SK-N-MC (cell line): ENCODE data around the gene FOXL2.

Experiments
- DNase-seq: peaks from one replicate; pipeline ENCODE4 v3.0.0-alpha.2; 2011; ENCODE audit warnings: low read depth, low spot score
- H3K27ac ChIP-seq: fragments of 200-600 bp; sonication (generic); 2 replicates; pipeline ENCODE4 v1.5.1; 2016; ENCODE audit warnings: mixed run types
- H3K36me3 ChIP-seq: fragments of 200-600 bp; sonication (generic); 2 replicates; pipeline ENCODE4 v1.6.1; 2017; ENCODE audit warnings: antibody characterized with exemption, low read length, mixed read lengths; ENCODE audit not compliant: insufficient read depth
- H3K4me3 ChIP-seq: fragments of 200-600 bp; sonication (generic); 2 replicates; pipeline ENCODE4 v1.5.1; 2016
- H3K9ac ChIP-seq: fragments of 200-600 bp; sonication (generic); 2 replicates; pipeline ENCODE4 v1.8.0; 2017; ENCODE audit warnings: mixed run types, mixed read lengths; ENCODE audit not compliant: insufficient read length
- H3K9me3 ChIP-seq: fragments of 200-600 bp; sonication (generic); 2 replicates; pipeline ENCODE4 v1.6.1; 2017; ENCODE audit warnings: low read depth, mild to moderate bottlenecking, antibody characterized with exemption, low read length, moderate library complexity, mixed read lengths
- EZH2 ChIP-seq: fragments of 200-600 bp; sonication (generic); IDR thresholded peaks from one replicate; pipeline ENCODE4 v1.6.1; 2017; ENCODE audit warnings: antibody characterized with exemption
- FOXP2 ChIP-seq: optimal IDR thresholded peaks from 2 replicates; pipeline ENCODE3; 2011; ENCODE audit warnings: mild to moderate bottlenecking, moderate library complexity; ENCODE audit not compliant: insufficient read depth; ENCODE audit errors: extremely low read length, control extremely low read depth
- POLR2AphosphoS5 ChIP-seq: IDR thresholded peaks from 2 replicates; pipeline ENCODE4 v1.6.1; 2012; ENCODE audit warnings: mild to moderate bottlenecking, low read depth, low read length, borderline replicate concordance

FOXL2 gene

GRCh38 chr3:138942271-138942670 lies 4.7 kb downstream of the FOXL2 start:
- Histone ChIP-seq H3K36me3 (no peaks in the 10 kb centered on the region), H3K4me3 (no peak overlapping the region), H3K27ac (no peak overlapping the region), H3K9me3 (no peaks in the 10 kb centered on the region), H3K9ac (no peak overlapping the region)
- no peak for TF ChIP-seq EZH2
- TF ChIP-seq FOXP2, result no peak
- no peak for TF ChIP-seq POLR2AphosphoS5
- DNase-seq, result no peak

- TF ChIP-seq EZH2, result no peak
- TF ChIP-seq FOXP2, result no peak
- no peak for TF ChIP-seq POLR2AphosphoS5
- DNase-seq, result no peak
Observed at GRCh38 chr3:138941259-138941885, 5.6 kb downstream of the FOXL2 start.

DNA sequence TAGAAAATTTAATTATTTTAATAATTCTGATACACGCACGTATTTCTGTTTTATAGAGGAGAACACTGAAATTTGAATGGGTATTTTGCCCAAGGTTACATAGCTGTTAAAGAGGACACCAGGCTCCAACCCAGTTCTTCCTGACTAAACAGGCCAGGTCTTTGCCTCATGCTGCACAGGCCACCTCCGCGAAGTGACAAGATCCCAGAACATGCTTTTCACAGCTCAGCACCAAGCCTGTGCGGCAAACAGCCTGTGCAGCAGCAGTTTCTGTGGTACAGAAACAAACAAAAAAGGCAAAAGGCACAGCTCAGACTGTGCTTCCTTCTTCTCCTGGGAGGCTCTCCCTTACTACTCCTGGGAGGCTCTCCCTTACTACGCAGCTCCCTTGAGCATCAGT lies 6.5 kb downstream of the FOXL2 start:
- no peak overlapping the region for H3K27ac ChIP-seq
- no peak overlapping the region for H3K4me3 ChIP-seq
- no peaks in the 10 kb centered on the region for H3K36me3 ChIP-seq
- no peak overlapping the region for H3K9ac ChIP-seq
- no peak for TF ChIP-seq FOXP2
- TF ChIP-seq POLR2AphosphoS5, result no peak
- TF ChIP-seq EZH2, result no peak
- DNase-seq, result no peak
- H3K9me3 ChIP-seq, result no peaks in the 10 kb centered on the region

More at GRCh38 chr3:138941259-138941885, 5.6 kb downstream of the FOXL2 start:
- Histone ChIP-seq H3K9ac (no peak overlapping the region), H3K36me3 (no peaks in the 10 kb centered on the region), H3K4me3 (no peak overlapping the region), H3K9me3 (no peaks in the 10 kb centered on the region), H3K27ac (no peak overlapping the region)

GRCh38 chr3:138939561-138940241 lies 7.2 kb downstream of the FOXL2 start:
- Histone ChIP-seq H3K9me3 (no peaks in the 10 kb centered on the region), H3K9ac (no peak overlapping the region), H3K4me3 (no peak overlapping the region), H3K27ac (no peak overlapping the region), H3K36me3 (no peaks in the 10 kb centered on the region)
- no peak for DNase-seq
- TF ChIP-seq POLR2AphosphoS5 (no peak), EZH2 (peak; percentile 1)

DNA sequence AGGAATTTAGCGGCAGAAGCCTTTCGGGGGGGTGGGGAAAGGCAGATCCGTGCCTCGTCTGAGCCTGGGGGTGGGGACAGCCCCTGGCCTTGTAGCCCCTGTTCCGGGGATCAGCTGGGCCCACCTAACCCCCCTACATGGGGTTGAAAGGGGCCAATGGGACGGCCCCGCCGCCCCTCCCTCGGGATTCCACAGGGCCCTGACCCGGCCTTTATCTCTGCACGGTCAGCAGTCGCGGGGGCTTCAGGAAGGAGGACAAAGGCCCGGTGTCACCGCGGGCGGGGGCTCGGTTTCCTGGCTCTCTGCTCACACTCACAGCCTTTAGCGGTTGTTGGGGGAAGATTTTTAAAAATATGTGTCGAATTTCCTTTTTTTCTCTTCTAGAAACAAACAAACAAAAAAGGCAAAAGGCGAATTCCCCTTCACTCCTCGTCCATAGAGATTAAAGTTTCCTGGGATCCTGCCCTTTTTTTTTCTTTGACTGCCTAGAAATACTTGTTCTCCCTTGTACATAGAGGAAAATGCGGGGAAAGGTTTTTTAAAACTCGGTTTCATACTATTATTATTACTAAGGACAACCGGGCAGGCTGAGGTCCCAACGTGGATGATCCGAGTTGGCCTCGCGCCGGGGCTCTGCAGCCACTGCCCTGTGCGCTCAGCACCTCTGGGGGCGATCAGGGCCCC lies 7.9 kb downstream of the FOXL2 start:
- DNase-seq, result no peak
- H3K36me3 ChIP-seq, result no peaks in the 10 kb centered on the region
- no peaks in the 10 kb centered on the region for H3K9me3 ChIP-seq
- no peak overlapping the region for H3K27ac ChIP-seq
- no peak overlapping the region for H3K9ac ChIP-seq
- H3K4me3 ChIP-seq, result no peak overlapping the region
- TF ChIP-seq FOXP2 (no peak), EZH2 (peak; percentile 81)

GRCh38 chr3:138938056-138938876 lies 8.7 kb downstream of the FOXL2 start:
- H3K4me3 ChIP-seq, result no peak overlapping the region
- DNase-seq, result no peak
- H3K9me3 ChIP-seq, result no peaks in the 10 kb centered on the region
- H3K9ac ChIP-seq, result no peak overlapping the region
- no peak for TF ChIP-seq POLR2AphosphoS5
- no peak for TF ChIP-seq FOXP2
- TF ChIP-seq EZH2, result peak; percentile 53
- H3K36me3 ChIP-seq, result no peaks in the 10 kb centered on the region
- no peak overlapping the region for H3K27ac ChIP-seq

- H3K4me3 ChIP-seq, result no peak overlapping the region
- DNase-seq, result no peak
- H3K9me3 ChIP-seq, result no peaks in the 10 kb centered on the region
- no peak overlapping the region for H3K9ac ChIP-seq
- H3K36me3 ChIP-seq, result no peaks in the 10 kb centered on the region
- H3K27ac ChIP-seq, result no peak overlapping the region
- TF ChIP-seq EZH2 (no peak), FOXP2 (no peak), POLR2AphosphoS5 (no peak)
Observed at GRCh38 chr3:138937690-138938055, 9.3 kb downstream of the FOXL2 start.

- DNase-seq, result no peak
- no peak for TF ChIP-seq POLR2AphosphoS5
- no peak for TF ChIP-seq FOXP2
- no peak for TF ChIP-seq EZH2
- no peaks in the 10 kb centered on the region for H3K9me3 ChIP-seq
- no peaks in the 10 kb centered on the region for H3K36me3 ChIP-seq
- H3K4me3 ChIP-seq, result peak overlapping the region; percentile 79
- no peak overlapping the region for H3K27ac ChIP-seq
- H3K9ac ChIP-seq, result no peak overlapping the region
Observed at GRCh38 chr3:138936741-138937689, 9.9 kb downstream of the FOXL2 start.
